Measurements from ENCODE around the gene PPARD.

GRCh38 chr6:35457907-35458306 lies 115.5 kb downstream of the PPARD start:
- TF ChIP-seq, protein P1, sequence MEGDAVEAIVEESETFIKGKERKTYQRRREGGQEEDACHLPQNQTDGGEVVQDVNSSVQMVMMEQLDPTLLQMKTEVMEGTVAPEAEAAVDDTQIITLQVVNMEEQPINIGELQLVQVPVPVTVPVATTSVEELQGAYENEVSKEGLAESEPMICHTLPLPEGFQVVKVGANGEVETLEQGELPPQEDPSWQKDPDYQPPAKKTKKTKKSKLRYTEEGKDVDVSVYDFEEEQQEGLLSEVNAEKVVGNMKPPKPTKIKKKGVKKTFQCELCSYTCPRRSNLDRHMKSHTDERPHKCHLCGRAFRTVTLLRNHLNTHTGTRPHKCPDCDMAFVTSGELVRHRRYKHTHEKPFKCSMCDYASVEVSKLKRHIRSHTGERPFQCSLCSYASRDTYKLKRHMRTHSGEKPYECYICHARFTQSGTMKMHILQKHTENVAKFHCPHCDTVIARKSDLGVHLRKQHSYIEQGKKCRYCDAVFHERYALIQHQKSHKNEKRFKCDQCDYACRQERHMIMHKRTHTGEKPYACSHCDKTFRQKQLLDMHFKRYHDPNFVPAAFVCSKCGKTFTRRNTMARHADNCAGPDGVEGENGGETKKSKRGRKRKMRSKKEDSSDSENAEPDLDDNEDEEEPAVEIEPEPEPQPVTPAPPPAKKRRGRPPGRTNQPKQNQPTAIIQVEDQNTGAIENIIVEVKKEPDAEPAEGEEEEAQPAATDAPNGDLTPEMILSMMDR (IDR thresholded peaks at IDR 0.05) = no peak
- TF ChIP-seq POLR2A (IDR thresholded peaks at IDR 0.05) = no peak
